ENCODE results near the gene GOLGA6L2. TPM values are rescaled to one million over a fixed set of nuclear protein-coding genes. Genes with fewer than 3 reads are reported as not detected.

The GOLGA6L2 gene
- polyA plus RNA-seq, 3 donors, result not detected

- Histone ChIP-seq H3K4me3 (replicated peaks in 1 of 3; ENCODE audit: low read depth in 2 of 3, low read length in 3 of 3) (no peak overlapping the region), H3K79me2 (ENCODE audit: insufficient read depth, low read length) (no peaks in the 10 kb centered on the region), H3K9me3 (replicated peaks in 1 of 2; ENCODE audit: control insufficient read depth in 1 of 2, insufficient read depth in 1 of 2, low read length in 2 of 2) (no peaks in the 10 kb centered on the region), H3K27me3 (ENCODE audit: control insufficient read depth in 2 of 2, insufficient read depth in 2 of 2, low read length in 2 of 2) (no peaks in the 10 kb centered on the region), H3K9ac (ENCODE audit: insufficient read depth, low read length, poor library complexity, severe bottlenecking) (no peak overlapping the region), H3K4me2 (replicated peaks; ENCODE audit: extremely low read depth, low read length, poor library complexity, severe bottlenecking) (no peak overlapping the region), H3K4me1 (ENCODE audit: control insufficient read depth in 1 of 2, insufficient read depth in 2 of 2, low read length in 2 of 2) (no peaks in the 10 kb centered on the region), H2AFZ (ENCODE audit: insufficient read depth, low read depth, low read length, poor library complexity, severe bottlenecking) (no peak overlapping the region), H4K20me1 (ENCODE audit: insufficient read depth, low read length) (no peaks in the 10 kb centered on the region), H3K27ac (ENCODE audit: low read depth in 1 of 2, low read length in 2 of 2) (no peak overlapping the region), H3K36me3 (replicated peaks in 1 of 2; ENCODE audit: control insufficient read depth in 1 of 2, insufficient read depth in 2 of 2, low read length in 2 of 2) (no peaks in the 10 kb centered on the region)
- intact Hi-C loops (cut with micrococcal nuclease), result no loop called here
- Mint-ChIP-seq H3K36me3 (no peaks in the 10 kb centered on the region), H3K9me3 (peaks cover 0 to 2% (median 0%) of the 10 kb centered on the region in 7 donors), H3K27me3 (ENCODE audit: low read depth in 3 of 3) (peaks cover 0 to 5% (median 5%) of the 10 kb centered on the region in 3 donors), H3K4me1 (no peaks in the 10 kb centered on the region), H3K27ac (no peak overlapping the region), H3K4me3 (no peak overlapping the region)
- no peak for DNase-seq
- 88% methylated on average over 13 of the region's 13 CpGs for WGBS (ENCODE audit: insufficient coverage)
- TF ChIP-seq CTCF (IDR thresholded peaks at IDR 0.05), result no peak
Measured at GRCh38 chr15:23441204-23441603, 5.8 kb downstream of the GOLGA6L2 start.

- Mint-ChIP-seq H3K4me1 (no peaks in the 10 kb centered on the region), H3K27me3 (ENCODE audit: low read depth in 3 of 3) (peaks cover 0 to 5% (median 5%) of the 10 kb centered on the region in 3 donors), H3K36me3 (no peaks in the 10 kb centered on the region), H3K4me3 (no peak overlapping the region), H3K9me3 (peaks cover 0 to 2% (median 0%) of the 10 kb centered on the region in 7 donors), H3K27ac (no peak overlapping the region)
- no peaks in the 10 kb centered on the region for H3K36me3 ChIP-seq (replicated peaks in 1 of 2; ENCODE audit: control insufficient read depth in 1 of 2, insufficient read depth in 2 of 2, low read length in 2 of 2)
- no peaks in the 10 kb centered on the region for H4K20me1 ChIP-seq (ENCODE audit: insufficient read depth, low read length)
- WGBS (ENCODE audit: insufficient coverage), result 91% methylated on average over 10 of the region's 10 CpGs
- no peak overlapping the region for H3K4me2 ChIP-seq (replicated peaks; ENCODE audit: extremely low read depth, low read length, poor library complexity, severe bottlenecking)
- no peaks in the 10 kb centered on the region for H3K79me2 ChIP-seq (ENCODE audit: insufficient read depth, low read length)
- no peak overlapping the region for H2AFZ ChIP-seq (ENCODE audit: insufficient read depth, low read depth, low read length, poor library complexity, severe bottlenecking)
- H3K9ac ChIP-seq (ENCODE audit: insufficient read depth, low read length, poor library complexity, severe bottlenecking), result no peak overlapping the region
- intact Hi-C loops (cut with micrococcal nuclease), result no loop called here
- H3K4me1 ChIP-seq (ENCODE audit: control insufficient read depth in 1 of 2, insufficient read depth in 2 of 2, low read length in 2 of 2), result no peaks in the 10 kb centered on the region
- H3K4me3 ChIP-seq (replicated peaks in 1 of 3; ENCODE audit: low read depth in 2 of 3, low read length in 3 of 3), result no peak overlapping the region
- no peak for TF ChIP-seq CTCF (IDR thresholded peaks at IDR 0.05)
- H3K27me3 ChIP-seq (ENCODE audit: control insufficient read depth in 2 of 2, insufficient read depth in 2 of 2, low read length in 2 of 2), result no peaks in the 10 kb centered on the region
- DNase-seq, result no peak
- H3K27ac ChIP-seq (ENCODE audit: low read depth in 1 of 2, low read length in 2 of 2), result no peak overlapping the region
- H3K9me3 ChIP-seq (replicated peaks in 1 of 2; ENCODE audit: control insufficient read depth in 1 of 2, insufficient read depth in 1 of 2, low read length in 2 of 2), result no peaks in the 10 kb centered on the region
Measured at GRCh38 chr15:23440596-23440995, 6.4 kb downstream of the GOLGA6L2 start.

All from CD14-positive monocyte (primary cell).